C4-2B (cell line): ENCODE data around the gene MTG2.

Experiments
- CTCF ChIP-seq: fragments of 450-650 bp; conservative IDR thresholded peaks from 2 replicates; pipeline ENCODE4 v1.5.1; 2017; ENCODE audit warnings: mild to moderate bottlenecking
- ZFX ChIP-seq: fragments of 450-650 bp; IDR thresholded peaks from 2 replicates; pipeline ENCODE4 v1.6.1; 2017

GRCh38 chr20:62168061-62168460 lies 14.8 kb upstream of the MTG2 start:
- TF ChIP-seq CTCF (no peak), ZFX (no peak)
